HG02571 (cell line): ENCODE results near the gene OPRL1.
"Not testable (repeated sequence)": the region's sequence is repeated elsewhere in the genome, so short reads cannot be mapped to it uniquely, and the experiment has no call there.

Experiments
- ATAC-seq: cut with Tn5 transposase; IDR thresholded peaks from one replicate; pipeline ENCODE4 v1.9.1; 2021; ENCODE audit warnings: mild to moderate bottlenecking, moderate library complexity; ENCODE audit not compliant: unreplicated experiment

The OPRL1 gene

GRCh38 chr20:64114356-64114971 lies 34.6 kb downstream of the OPRL1 start:
- no peak for ATAC-seq

GRCh38 chr20:64115171-64115911 lies 35.5 kb downstream of the OPRL1 start:
- ATAC-seq: no peak

GRCh38 chr20:64116016-64116415 lies 36.1 kb downstream of the OPRL1 start:
- no peak for ATAC-seq

GRCh38 chr20:64116541-64117431 lies 36.9 kb downstream of the OPRL1 start:
- ATAC-seq: no peak

- not testable (repeated sequence) for ATAC-seq
These were observed 37.5 kb downstream of the OPRL1 start for GRCh38 chr20:64117432-64117777.

- no peak for ATAC-seq
These were observed 39.4 kb downstream of the OPRL1 start for GRCh38 chr20:64119301-64119680.

- ATAC-seq: no peak
These were observed 39.9 kb downstream of the OPRL1 start for GRCh38 chr20:64119681-64120341.

GRCh38 chr20:64121586-64121985 lies 41.7 kb downstream of the OPRL1 start:
- no peak for ATAC-seq

- ATAC-seq: not testable (repeated sequence)
These were observed 43.0 kb downstream of the OPRL1 start for GRCh38 chr20:64122927-64123326.

- not testable (repeated sequence) for ATAC-seq
These were observed 43.6 kb downstream of the OPRL1 start for GRCh38 chr20:64123517-64123916.

GRCh38 chr20:64129146-64129782 lies 49.4 kb downstream of the OPRL1 start:
- no peak for ATAC-seq

- ATAC-seq: no peak
These were observed 50.4 kb downstream of the OPRL1 start for GRCh38 chr20:64130271-64130670.

- no peak for ATAC-seq
These were observed 51.0 kb downstream of the OPRL1 start for GRCh38 chr20:64130876-64131275.

GRCh38 chr20:64131406-64131805 lies 51.5 kb downstream of the OPRL1 start:
- ATAC-seq: no peak

- no peak for ATAC-seq
These were observed 54.1 kb downstream of the OPRL1 start for GRCh38 chr20:64133951-64134407.

GRCh38 chr20:64134744-64135143 lies 54.9 kb downstream of the OPRL1 start:
- ATAC-seq: not testable (repeated sequence)

- no peak for ATAC-seq
These were observed 56.3 kb downstream of the OPRL1 start for GRCh38 chr20:64136004-64136710.

- ATAC-seq: no peak
These were observed 57.7 kb downstream of the OPRL1 start for GRCh38 chr20:64137598-64138031.

GRCh38 chr20:64138276-64138815 lies 58.5 kb downstream of the OPRL1 start:
- ATAC-seq: no peak
